CD4-positive, alpha-beta memory T cell (primary cell): ENCODE data around the gene ZNF485. TPM values are rescaled to one million over a fixed set of nuclear protein-coding genes. Genes with fewer than 3 reads are reported as not detected.
A peak's percentile ranks its signal among the peaks of the same experiment; 100 is the strongest.
"Not testable (repeated sequence)": the region's sequence is repeated elsewhere in the genome, so short reads cannot be mapped to it uniquely, and the experiment has no call there.

Experiments
- CTCF ChIA-PET: fragments of 350-600 bp; sonication (Branson Sonifier 250); formaldehyde crosslinking; loops from one replicate; lab custom pipeline; 2021; ENCODE audit warnings: inconsistent platforms; ENCODE audit not compliant: partially characterized antibody; lab: Charles Lee
- POLR2A ChIA-PET: fragments of 350-600 bp; sonication (Branson Sonifier 250); formaldehyde crosslinking; loops from one replicate; lab custom pipeline; 2021; ENCODE audit not compliant: partially characterized antibody; lab: Charles Lee
- DNase-seq, 5 donors: peaks; one replicate each; pipeline versions ENCODE4 v3.0.0 to v3.0.0-alpha.2; 2020 to 2022; ENCODE audit warnings: mixed read lengths in 1 of 5
- H3K27ac ChIP-seq: one replicate; pipeline ENCODE4 v1.7.0; 2013; ENCODE audit warnings: low read depth, low read length
- H3K27me3 ChIP-seq: 2 replicates; pipeline ENCODE4 v1.7.0; 2013; ENCODE audit warnings: mild to moderate bottlenecking, low read length, moderate library complexity; ENCODE audit not compliant: insufficient read depth
- H3K36me3 ChIP-seq: 2 replicates; pipeline ENCODE4 v1.7.0; 2013; ENCODE audit warnings: mild to moderate bottlenecking, low read length, moderate library complexity; ENCODE audit not compliant: insufficient read depth
- H3K4me1 ChIP-seq: 2 replicates; pipeline ENCODE4 v1.7.0; 2013; ENCODE audit warnings: mild to moderate bottlenecking, low read length, moderate library complexity; ENCODE audit not compliant: insufficient read depth
- H3K4me3 ChIP-seq, 2 donors: one replicate each; pipeline ENCODE4 v1.7.0; 2013; ENCODE audit warnings: low read length in 2 of 2, mild to moderate bottlenecking in 1 of 2
- H3K9me3 ChIP-seq, 2 donors: one replicate each; pipeline ENCODE4 v1.7.0; 2013; ENCODE audit warnings: low read length in 2 of 2, control low read depth in 1 of 2; ENCODE audit not compliant: control insufficient read depth in 1 of 2
- H3K27ac Mint-ChIP-seq, 7 donors: one replicate each; pipeline ENCODE4 v1.8.0; 2020 to 2021; ENCODE audit warnings: mixed read lengths in 7 of 7, mild to moderate bottlenecking in 6 of 7, inconsistent platforms in 3 of 7, moderate library complexity in 3 of 7
- H3K27me3 Mint-ChIP-seq, 2 donors: one replicate each; pipeline ENCODE4 v1.8.0; 2020 to 2021; ENCODE audit warnings: mixed read lengths in 2 of 2
- H3K36me3 Mint-ChIP-seq, 2 donors: one replicate each; pipeline ENCODE4 v1.8.0; 2020 to 2021; ENCODE audit warnings: mixed read lengths in 2 of 2, inconsistent platforms in 1 of 2, mild to moderate bottlenecking in 1 of 2
- H3K4me1 Mint-ChIP-seq, 4 donors: one replicate each; pipeline ENCODE4 v1.8.0; 2020 to 2021; ENCODE audit warnings: mixed read lengths in 4 of 4, mild to moderate bottlenecking in 1 of 4
- H3K4me3 Mint-ChIP-seq, 8 donors: one replicate each; pipeline ENCODE4 v1.8.0; 2020 to 2021; ENCODE audit warnings: mixed read lengths in 8 of 8, mild to moderate bottlenecking in 7 of 8, moderate library complexity in 6 of 8, inconsistent platforms in 3 of 8
- H3K9me3 Mint-ChIP-seq, 8 donors: one replicate each; pipeline ENCODE4 v1.8.0; 2020 to 2021; ENCODE audit warnings: mixed read lengths in 8 of 8, mild to moderate bottlenecking in 5 of 8, inconsistent platforms in 3 of 8, moderate library complexity in 1 of 8
- intact Hi-C: fragments of 100-400 bp; cut with micrococcal nuclease; formaldehyde crosslinking; loops from one replicate; pipeline ENCODE4 v1.15.1; 2023
- polyA plus RNA-seq, 2 donors: library from polyadenylated mRNA; unstranded; fragments of 300-500 nt; fragmentation: Illumina TruSeq; gene quantifications; one replicate each; pipeline ENCODE4 v1.2.3, GENCODE V29; 2021
- total RNA-seq, 2 experiments: library from RNA; stranded (reverse); gene quantifications; one replicate each; pipeline ENCODE4 v1.2.3, GENCODE V29; 2021

The ZNF485 gene
- total and polyA plus RNA-seq, 4 experiments from 2014 or later, result 4.7 to 10.4 (median 7.3) TPM

GRCh38 chr10:43601576-43601975 is 4.7 kb upstream of the ZNF485 start:
- peaks cover 6 to 20% (median 10%) of the 10 kb centered on the region in 4 donors for H3K4me1 Mint-ChIP-seq
- H3K27me3 ChIP-seq, H3K36me3 ChIP-seq, H3K9me3 Mint-ChIP-seq, H3K27ac ChIP-seq, intact Hi-C loops, H3K9me3 ChIP-seq, CTCF ChIA-PET, POLR2A ChIA-PET, H3K27me3 Mint-ChIP-seq, DNase-seq, H3K4me3 Mint-ChIP-seq, H3K36me3 Mint-ChIP-seq, H3K4me1 ChIP-seq, H3K4me3 ChIP-seq, H3K27ac Mint-ChIP-seq: not testable (repeated sequence)

DNA sequence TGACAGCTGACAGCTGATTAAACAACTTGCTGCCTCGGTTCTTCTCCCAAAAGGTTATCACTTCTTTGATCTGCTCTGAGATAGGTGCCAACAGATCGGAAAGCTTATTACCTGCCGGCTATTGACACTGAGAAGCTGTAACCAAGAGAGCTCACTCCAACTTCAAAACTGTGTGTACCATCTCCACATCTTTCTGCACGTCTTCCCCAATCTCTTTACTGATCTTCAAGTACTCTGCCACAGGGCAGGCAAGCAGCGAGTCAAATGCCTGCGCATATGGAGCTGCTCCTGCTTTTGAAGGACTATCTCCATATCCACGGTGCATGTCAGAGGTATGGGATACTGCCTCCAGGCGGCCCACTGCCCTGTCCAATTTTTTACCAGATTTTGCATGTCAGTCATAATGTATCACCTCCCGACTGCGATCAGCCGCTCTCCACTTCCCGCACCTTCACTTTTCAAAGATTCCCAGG is 352 bp upstream of the ZNF485 start:
- Histone ChIP-seq H3K36me3 (peaks cover 7% of the 10 kb centered on the region), H3K27me3 (no peaks in the 10 kb centered on the region), H3K4me1 (peaks cover 12% of the 10 kb centered on the region), H3K9me3 (no peaks in the 10 kb centered on the region), H3K27ac (peak overlapping the region; percentile 52), H3K4me3 (peak overlapping the region in 1 of 2 donors; percentile 58)
- Mint-ChIP-seq H3K4me1 (peaks cover 17 to 45% (median 30%) of the 10 kb centered on the region in 4 donors), H3K4me3 (peak overlapping the region; percentile 78 to 88 (median 84)), H3K36me3 (peaks cover 26 to 30% of the 10 kb centered on the region in 2 donors), H3K27me3 (no peaks in the 10 kb centered on the region), H3K9me3 (no peaks in the 10 kb centered on the region), H3K27ac (peak overlapping the region; percentile 6 to 95 (median 86))
- ChIA-PET POLR2A (interaction anchor here (1.0 to 3.5 kb wide), 5 partner anchors 9 to 43 kb away, joined by 3 to 21 read pairs (median 4); partner anchors contain the start of genes ZNF239 and ZNF32), CTCF (interaction anchor here (2.2 kb wide), 1 partner anchor 11 kb away, joined by 11 read pairs; no protein-coding TSS in a partner anchor)
- DNase-seq, result no peak
- intact Hi-C loops, result loop anchor here (1.0 kb wide), 2 partner anchors 32 to 42 kb away; partner anchors contain the start of genes ZNF239 and ZNF32

- peaks cover 7% of the 10 kb centered on the region for H3K36me3 ChIP-seq
- peaks cover 17 to 45% (median 30%) of the 10 kb centered on the region in 4 donors for H3K4me1 Mint-ChIP-seq
- H3K9me3 Mint-ChIP-seq, result peaks cover 0 to 2% (median 0%) of the 10 kb centered on the region in 8 donors
- peak overlapping the region; percentile 58 to 59 for H3K4me3 ChIP-seq
- H3K27ac ChIP-seq, result no peak overlapping the region
- no peaks in the 10 kb centered on the region for H3K9me3 ChIP-seq
- H3K27me3 ChIP-seq, result no peaks in the 10 kb centered on the region
- ChIA-PET CTCF (interaction anchor here (0.8 to 1.7 kb wide), 3 partner anchors 9 to 83 kb away, joined by 3 to 4 read pairs (median 3); no protein-coding TSS in a partner anchor), POLR2A (interaction anchor here (1.0 to 3.5 kb wide), 5 partner anchors 8 to 41 kb away, joined by 3 to 21 read pairs (median 5); partner anchors contain the start of genes ZNF239 and ZNF32)
- H3K27ac Mint-ChIP-seq, result peak overlapping the region in 5 of 7 donors; percentile 29 to 87 (median 73)
- intact Hi-C loops, result no loop called here
- H3K4me3 Mint-ChIP-seq, result peak overlapping the region; percentile 81 to 88 (median 86)
- peaks cover 37 to 38% of the 10 kb centered on the region in 2 donors for H3K36me3 Mint-ChIP-seq
- peaks cover 12% of the 10 kb centered on the region for H3K4me1 ChIP-seq
- no peaks in the 10 kb centered on the region for H3K27me3 Mint-ChIP-seq
- no peak for DNase-seq
Measured at GRCh38 chr10:43607199-43607573, 948 bp downstream of the ZNF485 start.

DNA sequence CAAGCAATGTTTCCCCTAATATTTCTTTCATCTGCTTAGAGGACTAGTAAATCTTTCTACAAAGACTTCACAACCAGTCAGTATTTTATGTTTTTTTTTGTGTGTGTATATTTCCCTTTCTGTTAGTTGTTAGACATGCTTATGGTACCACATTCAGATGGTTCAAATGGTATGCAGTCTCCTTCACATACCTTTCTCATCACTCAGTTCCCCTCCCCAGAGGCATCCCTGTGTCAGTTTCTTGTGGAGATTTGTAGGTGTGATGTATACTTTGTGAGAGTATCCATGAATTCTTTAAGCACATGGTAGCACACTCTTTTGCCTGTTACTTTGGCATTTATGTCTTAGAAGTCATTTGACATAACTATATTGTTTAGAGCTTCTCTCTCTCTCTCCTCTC is 4.4 kb downstream of the ZNF485 start:
- Mint-ChIP-seq H3K9me3 (peaks cover 0 to 23% (median 6%) of the 10 kb centered on the region in 8 donors), H3K27me3 (no peaks in the 10 kb centered on the region), H3K27ac (no peak overlapping the region), H3K36me3 (peaks cover 59 to 70% of the 10 kb centered on the region in 2 donors), H3K4me1 (peaks cover 17 to 45% (median 29%) of the 10 kb centered on the region in 4 donors), H3K4me3 (no peak overlapping the region)
- H3K9me3 ChIP-seq, result no peaks in the 10 kb centered on the region
- H3K4me1 ChIP-seq, result peaks cover 12% of the 10 kb centered on the region
- no peak overlapping the region for H3K27ac ChIP-seq
- intact Hi-C loops, result no loop called here
- ChIA-PET CTCF (interaction anchor here (0.9 kb wide), 1 partner anchor 11 kb away, joined by 3 read pairs; no protein-coding TSS in a partner anchor), POLR2A (interaction anchor here (1.3 kb wide), 1 partner anchor 36 kb away, joined by 6 read pairs; the partner anchor contains the start of gene ZNF239)
- H3K36me3 ChIP-seq, result peaks cover 7% of the 10 kb centered on the region
- no peaks in the 10 kb centered on the region for H3K27me3 ChIP-seq
- no peak overlapping the region for H3K4me3 ChIP-seq
- DNase-seq, result no peak

DNA sequence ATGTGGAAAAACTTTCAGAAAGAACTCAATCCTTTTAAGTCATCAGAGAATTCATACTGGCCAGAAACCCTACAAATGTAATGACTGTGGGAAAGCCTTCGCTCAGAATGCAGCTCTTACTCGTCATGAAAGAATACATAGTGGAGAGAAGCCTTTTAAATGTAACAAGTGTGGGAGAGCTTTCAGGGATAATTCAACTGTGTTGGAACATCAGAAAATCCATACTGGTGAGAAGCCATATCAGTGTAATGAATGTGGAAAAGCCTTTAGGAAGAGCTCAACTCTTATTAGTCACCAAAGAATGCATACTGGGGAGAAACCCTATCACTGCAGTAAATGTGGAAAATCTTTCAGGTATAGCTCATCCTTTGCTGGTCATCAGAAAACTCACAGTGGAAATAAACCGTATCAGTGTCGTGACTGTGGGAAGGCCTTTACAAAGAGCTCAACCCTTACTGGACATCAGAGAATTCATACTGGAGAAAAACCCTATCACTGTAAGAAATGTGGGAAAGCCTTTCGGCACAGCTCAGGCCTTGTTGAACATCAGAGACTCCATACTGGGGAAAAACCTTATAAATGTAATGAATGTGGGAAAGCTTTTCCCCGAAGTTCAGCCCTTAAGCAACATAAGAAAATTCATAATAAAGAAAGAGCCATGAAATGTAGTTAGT is 10.6 kb downstream of the ZNF485 start:
- Histone ChIP-seq H3K4me1 (peaks cover under 1% of the 10 kb centered on the region), H3K27me3 (no peaks in the 10 kb centered on the region), H3K36me3 (peaks cover 8% of the 10 kb centered on the region), H3K9me3 (peaks cover 0 to 18% of the 10 kb centered on the region in 2 donors), H3K4me3 (no peak overlapping the region), H3K27ac (no peak overlapping the region)
- POLR2A ChIA-PET, result interaction anchor here (1.1 kb wide), 1 partner anchor 32 kb away, joined by 3 read pairs; the partner anchor contains the start of gene ZNF32
- Mint-ChIP-seq H3K27ac (no peak overlapping the region), H3K4me3 (no peak overlapping the region), H3K4me1 (peaks cover 0 to 2% (median 2%) of the 10 kb centered on the region in 4 donors), H3K9me3 (peaks cover 0 to 65% (median 48%) of the 10 kb centered on the region in 8 donors), H3K27me3 (no peaks in the 10 kb centered on the region), H3K36me3 (peaks cover 57 to 61% of the 10 kb centered on the region in 2 donors)
- CTCF ChIA-PET, result interaction anchor here (1.6 kb wide), 1 partner anchor 10 kb away, joined by 3 read pairs; no protein-coding TSS in a partner anchor
- DNase-seq, result no peak
- intact Hi-C loops, result no loop called here

- Histone ChIP-seq H3K9me3 (peaks cover 0 to 18% of the 10 kb centered on the region in 2 donors), H3K4me3 (no peak overlapping the region), H3K27ac (no peak overlapping the region), H3K4me1 (peaks cover 13% of the 10 kb centered on the region), H3K36me3 (peaks cover 8% of the 10 kb centered on the region), H3K27me3 (no peaks in the 10 kb centered on the region)
- peaks cover 0 to 68% (median 46%) of the 10 kb centered on the region in 8 donors for H3K9me3 Mint-ChIP-seq
- H3K36me3 Mint-ChIP-seq, result peaks cover 41 to 42% of the 10 kb centered on the region in 2 donors
- ChIA-PET POLR2A (interaction anchor here (1.6 kb wide), 1 partner anchor 11 kb away, joined by 3 read pairs; no protein-coding TSS in a partner anchor), CTCF (no interaction called here)
- no peaks in the 10 kb centered on the region for H3K27me3 Mint-ChIP-seq
- H3K4me3 Mint-ChIP-seq, result no peak overlapping the region
- no peak for DNase-seq
- intact Hi-C loops, result no loop called here
- H3K27ac Mint-ChIP-seq, result no peak overlapping the region
- peaks cover 13 to 22% (median 19%) of the 10 kb centered on the region in 4 donors for H3K4me1 Mint-ChIP-seq
Measured at GRCh38 chr10:43619368-43619767, 13.1 kb downstream of the ZNF485 start.

DNA sequence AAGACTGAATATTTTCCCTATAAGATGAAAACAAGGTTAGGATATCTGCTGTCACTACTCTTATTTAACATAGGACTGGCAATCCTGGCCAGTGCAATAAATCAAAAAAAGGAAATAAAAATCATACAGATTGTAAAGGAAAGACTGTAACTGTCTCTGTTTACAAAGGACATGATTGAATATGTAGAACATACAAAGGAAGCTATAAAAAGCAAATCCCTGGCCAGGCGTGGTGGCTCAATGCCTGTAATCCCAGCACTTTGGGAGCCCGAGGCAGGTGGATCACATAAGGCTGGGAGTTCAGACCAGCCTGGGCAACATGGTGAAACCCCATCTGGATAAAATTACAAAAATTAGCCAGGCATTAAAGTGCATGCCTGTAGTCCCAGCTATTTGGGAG is 15.8 kb downstream of the ZNF485 start:
- peaks cover 0 to 45% (median 29%) of the 10 kb centered on the region in 8 donors for H3K9me3 Mint-ChIP-seq
- no peak overlapping the region for H3K27ac ChIP-seq
- intact Hi-C loops, result no loop called here
- H3K4me3 Mint-ChIP-seq, result peak overlapping the region in 5 of 8 donors; percentile 12 to 89 (median 23)
- H3K4me3 ChIP-seq, result no peak overlapping the region
- H3K4me1 Mint-ChIP-seq, result peaks cover 13 to 22% (median 19%) of the 10 kb centered on the region in 4 donors
- peaks cover 15 to 21% of the 10 kb centered on the region in 2 donors for H3K36me3 Mint-ChIP-seq
- peaks cover 0 to 9% of the 10 kb centered on the region in 2 donors for H3K9me3 ChIP-seq
- no peaks in the 10 kb centered on the region for H3K27me3 ChIP-seq
- H3K36me3 ChIP-seq, result peaks cover under 1% of the 10 kb centered on the region
- H3K4me1 ChIP-seq, result peaks cover 13% of the 10 kb centered on the region
- DNase-seq, result no peak
- ChIA-PET CTCF (no interaction called here), POLR2A (interaction anchor here (0.9 kb wide), 1 partner anchor 47 kb away, joined by 3 read pairs; no protein-coding TSS in a partner anchor)
- no peaks in the 10 kb centered on the region for H3K27me3 Mint-ChIP-seq
- H3K27ac Mint-ChIP-seq, result peak overlapping the region in 2 of 7 donors; percentile 6 to 66
